Measurements from ENCODE around the gene RREB1.

DNA sequence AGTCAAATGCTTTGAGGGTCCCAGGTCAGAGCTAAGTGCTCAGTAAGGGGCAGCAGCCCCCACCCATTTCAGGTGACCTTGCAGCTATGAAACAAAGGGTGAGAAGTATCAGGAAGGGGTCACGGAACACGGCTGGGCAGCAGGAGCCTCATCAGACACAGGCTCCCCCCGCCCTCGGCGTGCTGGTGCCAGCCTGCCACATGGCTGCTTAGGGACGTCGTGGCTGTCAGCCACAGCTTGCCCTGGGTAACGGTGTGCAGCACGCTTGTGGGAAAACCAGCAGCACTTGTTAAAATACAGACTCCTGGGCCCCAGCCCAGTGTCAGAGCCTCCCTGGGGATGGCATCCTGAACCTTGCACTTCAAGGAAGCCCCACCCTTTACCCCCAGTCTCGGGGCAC, 165.9 kb downstream of the RREB1 start:
- TF ChIP-seq RCOR1 (IDR thresholded peaks at IDR 0.05; ENCODE audit: insufficient replicate concordance, low read length) (no peak), POLR2A (IDR thresholded peaks at IDR 0.05; ENCODE audit: low read depth, low read length) (no peak)
- TF ChIP-seq, protein P1, sequence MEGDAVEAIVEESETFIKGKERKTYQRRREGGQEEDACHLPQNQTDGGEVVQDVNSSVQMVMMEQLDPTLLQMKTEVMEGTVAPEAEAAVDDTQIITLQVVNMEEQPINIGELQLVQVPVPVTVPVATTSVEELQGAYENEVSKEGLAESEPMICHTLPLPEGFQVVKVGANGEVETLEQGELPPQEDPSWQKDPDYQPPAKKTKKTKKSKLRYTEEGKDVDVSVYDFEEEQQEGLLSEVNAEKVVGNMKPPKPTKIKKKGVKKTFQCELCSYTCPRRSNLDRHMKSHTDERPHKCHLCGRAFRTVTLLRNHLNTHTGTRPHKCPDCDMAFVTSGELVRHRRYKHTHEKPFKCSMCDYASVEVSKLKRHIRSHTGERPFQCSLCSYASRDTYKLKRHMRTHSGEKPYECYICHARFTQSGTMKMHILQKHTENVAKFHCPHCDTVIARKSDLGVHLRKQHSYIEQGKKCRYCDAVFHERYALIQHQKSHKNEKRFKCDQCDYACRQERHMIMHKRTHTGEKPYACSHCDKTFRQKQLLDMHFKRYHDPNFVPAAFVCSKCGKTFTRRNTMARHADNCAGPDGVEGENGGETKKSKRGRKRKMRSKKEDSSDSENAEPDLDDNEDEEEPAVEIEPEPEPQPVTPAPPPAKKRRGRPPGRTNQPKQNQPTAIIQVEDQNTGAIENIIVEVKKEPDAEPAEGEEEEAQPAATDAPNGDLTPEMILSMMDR (conservative IDR thresholded peaks at IDR 0.05; ENCODE audit: low read depth, low read length), result no peak
